Right cardiac atrium (tissue), 5 donors: ENCODE results near the gene PDGFD. TPM values are rescaled to one million over a fixed set of nuclear protein-coding genes. Genes with fewer than 3 reads are reported as not detected.

Experiments used
- polyA plus RNA-seq: library from polyadenylated mRNA; stranded (reverse); fragments of 200-250 nt; gene quantifications from one replicate; pipeline ENCODE4 v1.2.3, GENCODE V29; 2013
- total RNA-seq, 4 donors: library from RNA; stranded (reverse); fragmentation: NEBNext Ultra II Directional; extraction: Animal tissue kit (Norgen Biotek cat#: 25700); gene quantifications; one replicate each; pipeline ENCODE4 v1.2.1, GENCODE V29; 2021
- donor health status: healthy with polysubstance abuse.
- donor health status: DM: no; HTN: yes; CAD: no.
- donor health status: DM: no; HTN: no; CAD: no.
- donor health status: DM: no; HTN: yes; CAD: no; lungs with severe emphysema.
- donor health status: DM: yes; HTN: yes; CAD: no.

The PDGFD gene
- total and polyA plus RNA-seq, 5 donors = 10.5 to 20.1 (median 15.8) TPM

Other genes with a start within 250 kb of the PDGFD start
- gene DDI1, start 127.5 kb downstream of the PDGFD start, total RNA-seq = not detected
- gene DDI1, start 127.5 kb downstream of the PDGFD start, polyA plus RNA-seq = not detected